PC-9 (cell line): ENCODE measurements around the gene RPAP3. TPM values are rescaled to one million over a fixed set of nuclear protein-coding genes. Genes with fewer than 3 reads are reported as not detected.

Experiments
- BruUV-seq: library from RNA; stranded (reverse); fragments of 400-500 nt; replicated peaks from 2 replicates; lab custom pipeline; 2021; lab: Mats Ljungman, UMichigan
- CTCF ChIA-PET: fragments of 300-600 bp; sonication (Branson Sonifier 250); formaldehyde crosslinking; loops from one replicate; lab custom pipeline; 2022; ENCODE audit warnings: antibody characterized with exemption; lab: Charles Lee
- POLR2A ChIA-PET: fragments of 300-600 bp; sonication (Branson Sonifier 250); formaldehyde crosslinking; loops from one replicate; lab custom pipeline; 2022; ENCODE audit warnings: antibody characterized with exemption; ENCODE audit not compliant: unreplicated experiment; lab: Charles Lee
- DNase-seq, 2 experiments: peaks; one replicate each; pipeline versions ENCODE4 v3.0.0 to v3.0.0-alpha.2; 2015 to 2022; ENCODE audit warnings: mixed read lengths in 1 of 2
- H2AFZ ChIP-seq: fragments of 200-600 bp; sonication (generic); 2 replicates; pipeline ENCODE4 v1.8.1; 2017; ENCODE audit warnings: antibody characterized with exemption
- H3F3A ChIP-seq: fragments of 200-600 bp; sonication (generic); 2 replicates; pipeline ENCODE4 v1.8.1; 2017; ENCODE audit warnings: antibody characterized with exemption, mild to moderate bottlenecking, low read depth; ENCODE audit not compliant: insufficient read depth
- H3K27ac ChIP-seq: fragments of 200-600 bp; sonication (generic); 2 replicates; pipeline ENCODE4 v1.6.1; 2016; ENCODE audit warnings: mixed run types
- H3K27me3 ChIP-seq: fragments of 200-600 bp; sonication (generic); 2 replicates; pipeline ENCODE4 v1.6.1; 2016; ENCODE audit warnings: low read depth, mixed run types; ENCODE audit not compliant: insufficient read depth
- H3K36me3 ChIP-seq: fragments of 200-600 bp; sonication (generic); 2 replicates; pipeline ENCODE4 v1.6.1; 2016; ENCODE audit warnings: low read depth, mixed run types
- H3K4me1 ChIP-seq: fragments of 200-600 bp; sonication (generic); replicated peaks from 2 replicates; pipeline ENCODE4 v1.6.1; 2016; ENCODE audit warnings: mixed run types; ENCODE audit not compliant: insufficient read depth
- H3K4me2 ChIP-seq: fragments of 200-600 bp; sonication (generic); 2 replicates; pipeline ENCODE4 v1.6.1; 2017; ENCODE audit warnings: mixed run types
- H3K4me3 ChIP-seq: fragments of 200-600 bp; sonication (generic); 2 replicates; pipeline ENCODE4 v1.6.1; 2016; ENCODE audit warnings: mixed run types
- H3K79me2 ChIP-seq: fragments of 200-600 bp; sonication (generic); 2 replicates; pipeline ENCODE4 v1.6.1; 2017; ENCODE audit warnings: low read depth, mixed run types
- H3K9me2 ChIP-seq: fragments of 200-600 bp; sonication (generic); 2 replicates; pipeline ENCODE4 v1.8.1; 2017; ENCODE audit warnings: mild to moderate bottlenecking; ENCODE audit not compliant: insufficient read depth
- H3K9me3 ChIP-seq: fragments of 200-600 bp; sonication (generic); 2 replicates; pipeline ENCODE4 v1.8.1; 2016; ENCODE audit warnings: low read depth; ENCODE audit not compliant: insufficient read depth
- H4K20me1 ChIP-seq: fragments of 200-600 bp; sonication (generic); 2 replicates; pipeline ENCODE4 v1.8.1; 2017; ENCODE audit not compliant: insufficient read depth
- EZH2 ChIP-seq: fragments of 200-600 bp; sonication (generic); IDR thresholded peaks from 2 replicates; pipeline ENCODE4 v1.8.0; 2017; ENCODE audit warnings: antibody characterized with exemption, low read depth
- intact Hi-C: fragments of 100-400 bp; cut with micrococcal nuclease; formaldehyde crosslinking; loops from one replicate; pipeline ENCODE4 v1.10.0; 2022; ENCODE audit not compliant: unreplicated experiment
- total RNA-seq: library from RNA; stranded (reverse); gene quantifications from 2 replicates; pipeline ENCODE4 v1.2.3, GENCODE V29; 2021
- TF ChIP-seq, protein P1 (sequence below): fragments of 200-600 bp; sonication (generic); conservative IDR thresholded peaks from 2 replicates; pipeline ENCODE4 v1.6.1; 2017; ENCODE audit warnings: mixed run types, antibody characterized with exemption, mild to moderate bottlenecking, moderate library complexity

RPAP3 gene
- total RNA-seq, 1 experiment from 2014 or later, result 37.0 TPM

DNA sequence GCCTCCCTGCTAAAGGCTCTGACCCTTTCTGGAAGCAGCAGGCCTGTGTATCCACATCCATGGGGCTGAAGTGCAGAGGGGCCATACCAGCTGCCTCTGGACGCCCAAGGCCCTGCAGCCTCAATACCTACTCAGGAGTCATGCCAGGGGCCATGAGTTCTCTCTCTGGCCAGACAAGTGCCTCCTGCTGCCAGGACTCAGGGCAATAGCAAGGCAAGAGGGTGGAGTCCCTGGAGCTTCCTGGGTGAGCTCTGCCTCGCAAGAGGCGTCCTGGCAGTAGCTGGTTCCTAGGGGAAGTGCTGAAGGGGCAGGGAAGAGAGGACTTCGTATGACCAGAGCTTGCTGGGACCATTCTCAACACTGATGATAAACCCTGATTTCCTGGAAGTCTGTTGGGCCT lies 30.4 kb upstream of the RPAP3 start:
- POLR2A ChIA-PET, result no interaction called here
- Histone ChIP-seq H4K20me1 (no peaks in the 10 kb centered on the region), H3K79me2 (no peaks in the 10 kb centered on the region), H3K4me2 (no peak overlapping the region), H2AFZ (no peak overlapping the region), H3K9me2 (no peaks in the 10 kb centered on the region), H3K9me3 (no peaks in the 10 kb centered on the region), H3K27ac (no peak overlapping the region), H3K36me3 (no peaks in the 10 kb centered on the region), H3K4me1 (peaks cover 1% of the 10 kb centered on the region; the same call in 1 of the 2 replicates), H3F3A (no peaks in the 10 kb centered on the region), H3K4me3 (no peak overlapping the region), H3K27me3 (no peaks in the 10 kb centered on the region)
- CTCF ChIA-PET, result interaction anchor here (0.6 to 1.0 kb wide), 3 partner anchors 30 to 1584 kb away, joined by 3 read pairs; no protein-coding TSS in a partner anchor
- BruUV-seq, result no TSS peak
- TF ChIP-seq EZH2, result no peak
- TF ChIP-seq, protein P1, sequence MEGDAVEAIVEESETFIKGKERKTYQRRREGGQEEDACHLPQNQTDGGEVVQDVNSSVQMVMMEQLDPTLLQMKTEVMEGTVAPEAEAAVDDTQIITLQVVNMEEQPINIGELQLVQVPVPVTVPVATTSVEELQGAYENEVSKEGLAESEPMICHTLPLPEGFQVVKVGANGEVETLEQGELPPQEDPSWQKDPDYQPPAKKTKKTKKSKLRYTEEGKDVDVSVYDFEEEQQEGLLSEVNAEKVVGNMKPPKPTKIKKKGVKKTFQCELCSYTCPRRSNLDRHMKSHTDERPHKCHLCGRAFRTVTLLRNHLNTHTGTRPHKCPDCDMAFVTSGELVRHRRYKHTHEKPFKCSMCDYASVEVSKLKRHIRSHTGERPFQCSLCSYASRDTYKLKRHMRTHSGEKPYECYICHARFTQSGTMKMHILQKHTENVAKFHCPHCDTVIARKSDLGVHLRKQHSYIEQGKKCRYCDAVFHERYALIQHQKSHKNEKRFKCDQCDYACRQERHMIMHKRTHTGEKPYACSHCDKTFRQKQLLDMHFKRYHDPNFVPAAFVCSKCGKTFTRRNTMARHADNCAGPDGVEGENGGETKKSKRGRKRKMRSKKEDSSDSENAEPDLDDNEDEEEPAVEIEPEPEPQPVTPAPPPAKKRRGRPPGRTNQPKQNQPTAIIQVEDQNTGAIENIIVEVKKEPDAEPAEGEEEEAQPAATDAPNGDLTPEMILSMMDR, result no peak
- intact Hi-C loops, result no loop called here
- no peak for DNase-seq

DNA sequence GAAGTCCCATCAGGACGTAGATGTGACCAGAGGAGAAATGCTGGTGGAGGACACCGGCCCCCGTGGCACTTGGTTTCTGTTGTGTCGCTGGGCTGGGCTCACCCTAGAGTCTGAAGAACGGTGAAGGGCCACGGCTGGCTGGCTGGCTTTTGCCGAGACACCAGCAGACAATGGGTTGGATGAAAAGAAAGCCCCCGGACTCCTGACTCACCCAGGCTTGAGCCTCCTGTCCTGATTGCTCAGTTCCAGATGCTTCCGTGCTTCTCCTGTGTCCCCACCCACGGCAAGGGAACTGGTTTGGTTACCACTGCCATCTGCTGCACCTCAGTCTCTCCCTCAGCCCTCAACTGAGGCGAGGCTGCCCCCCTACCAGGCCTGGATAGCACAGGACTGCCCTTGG lies 29.8 kb upstream of the RPAP3 start:
- TF ChIP-seq, protein P1, result no peak
- no peak for TF ChIP-seq EZH2
- BruUV-seq, result no TSS peak
- no peaks in the 10 kb centered on the region for H3K4me1 ChIP-seq
- CTCF ChIA-PET, result interaction anchor here (0.6 to 1.0 kb wide), 2 partner anchors 31 to 1583 kb away, joined by 3 read pairs; no protein-coding TSS in a partner anchor
- no peaks in the 10 kb centered on the region for H3K9me3 ChIP-seq
- H3K27ac ChIP-seq, result no peak overlapping the region
- DNase-seq, result no peak
- no peak overlapping the region for H3K4me2 ChIP-seq
- H3K36me3 ChIP-seq, result no peaks in the 10 kb centered on the region
- no peaks in the 10 kb centered on the region for H4K20me1 ChIP-seq
- no peaks in the 10 kb centered on the region for H3K27me3 ChIP-seq
- H3K9me2 ChIP-seq, result no peaks in the 10 kb centered on the region
- H2AFZ ChIP-seq, result no peak overlapping the region
- intact Hi-C loops, result no loop called here
- POLR2A ChIA-PET, result no interaction called here
- H3K79me2 ChIP-seq, result no peaks in the 10 kb centered on the region
- no peak overlapping the region for H3K4me3 ChIP-seq
- no peaks in the 10 kb centered on the region for H3F3A ChIP-seq

DNA sequence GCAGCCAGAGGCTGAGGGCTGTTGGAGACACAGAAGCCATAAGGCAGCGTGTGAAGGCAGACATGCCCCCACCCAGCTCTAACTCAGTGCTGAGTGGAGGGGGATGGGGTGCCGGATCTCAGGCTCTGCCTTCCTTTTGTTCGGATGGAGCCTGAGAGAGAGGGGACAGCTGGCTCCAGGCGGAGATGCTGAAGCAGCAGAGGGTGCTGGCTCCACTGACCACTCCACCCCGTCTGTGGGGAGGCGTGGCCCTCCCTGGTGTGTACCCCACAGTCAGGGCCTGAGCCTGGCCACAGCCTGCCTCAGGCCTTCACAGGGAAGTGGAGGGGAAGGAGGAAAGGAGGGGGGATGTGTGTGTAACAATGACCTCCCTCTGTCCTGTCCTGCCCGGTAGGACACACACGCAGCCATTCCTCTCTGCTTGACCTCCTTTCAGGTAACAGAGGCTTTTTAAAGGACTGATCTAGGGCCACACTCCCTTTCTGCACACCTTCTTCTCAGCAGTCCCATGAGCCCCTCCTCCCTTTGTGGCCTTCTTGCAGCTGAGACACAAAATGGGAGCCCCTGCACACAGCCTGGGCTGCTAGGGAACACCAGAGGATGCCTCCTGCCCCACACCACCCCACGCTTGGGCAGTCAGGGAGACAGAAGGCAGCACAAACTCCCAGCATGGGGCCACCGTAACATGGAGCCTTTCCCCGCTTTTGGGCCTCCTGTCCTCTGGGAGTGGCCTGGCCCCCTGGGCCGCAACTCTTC lies 29.1 kb upstream of the RPAP3 start:
- Histone ChIP-seq H3K27me3 (no peaks in the 10 kb centered on the region), H3K36me3 (no peaks in the 10 kb centered on the region), H3K27ac (no peak overlapping the region), H3K4me2 (no peak overlapping the region), H3K9me3 (no peaks in the 10 kb centered on the region), H3K79me2 (no peaks in the 10 kb centered on the region), H4K20me1 (no peaks in the 10 kb centered on the region), H3K4me1 (no peaks in the 10 kb centered on the region), H3F3A (0 out of 2 replicates have a peak, but pooled peaks cover 6% of the 10 kb centered on the region), H3K4me3 (no peak overlapping the region), H3K9me2 (no peaks in the 10 kb centered on the region), H2AFZ (no peak overlapping the region)
- ChIA-PET POLR2A (no interaction called here), CTCF (no interaction called here)
- DNase-seq, result no peak
- TF ChIP-seq EZH2, result no peak
- TF ChIP-seq, protein P1, result no peak
- BruUV-seq, result no TSS peak
- intact Hi-C loops, result no loop called here
